Mesendoderm (in vitro differentiated cells): Measurements from ENCODE around the gene SDCCAG8.

Experiments used
- DNase-seq: peaks from one replicate; pipeline ENCODE4 v3.0.0; 2013
- H2AK5ac ChIP-seq: 2 replicates; pipeline ENCODE4 v1.6.1; 2013; ENCODE audit warnings: low read length, inconsistent platforms
- H2BK120ac ChIP-seq: 2 replicates; pipeline ENCODE4 v1.6.1; 2013; ENCODE audit warnings: low read depth, mild to moderate bottlenecking, low read length, moderate library complexity, mixed read lengths
- H2BK15ac ChIP-seq: replicated peaks from 2 replicates; pipeline ENCODE4 v1.6.1; 2013; ENCODE audit warnings: low read depth, mild to moderate bottlenecking, moderate library complexity
- H2BK5ac ChIP-seq: 2 replicates; pipeline ENCODE4 v1.6.1; 2013; ENCODE audit warnings: low read length, inconsistent platforms
- H3K18ac ChIP-seq: 2 replicates; pipeline ENCODE4 v1.6.1; 2013; ENCODE audit warnings: mild to moderate bottlenecking, low read length, mixed read lengths
- H3K23ac ChIP-seq: one replicate; pipeline ENCODE4 v1.6.1; 2013; ENCODE audit warnings: low read length
- H3K27ac ChIP-seq: 2 replicates; pipeline ENCODE4 v1.5.1; 2013; ENCODE audit warnings: low read depth, mild to moderate bottlenecking, inconsistent platforms, low read length, moderate library complexity
- H3K27me3 ChIP-seq: 2 replicates; pipeline ENCODE4 v1.6.1; 2013; ENCODE audit warnings: low read length, control low read depth, mild to moderate bottlenecking, inconsistent platforms; ENCODE audit not compliant: insufficient read depth, poor library complexity
- H3K36me3 ChIP-seq: 2 replicates; pipeline ENCODE4 v1.6.1; 2013; ENCODE audit warnings: low read length, inconsistent platforms; ENCODE audit not compliant: control insufficient read depth, insufficient read depth
- H3K4ac ChIP-seq: one replicate; pipeline ENCODE4 v1.6.1; 2013; ENCODE audit warnings: low read depth, mild to moderate bottlenecking, low read length, moderate library complexity
- H3K4me1 ChIP-seq: 2 replicates; pipeline ENCODE4 v1.6.1; 2013; ENCODE audit warnings: low read depth, low read length, inconsistent platforms; ENCODE audit not compliant: control insufficient read depth
- H3K4me2 ChIP-seq: 2 replicates; pipeline ENCODE4 v1.6.1; 2013; ENCODE audit warnings: low read length
- H3K4me3 ChIP-seq: 2 replicates; pipeline ENCODE4 v1.5.1; 2013; ENCODE audit warnings: mild to moderate bottlenecking, low read length
- H3K56ac ChIP-seq: one replicate; pipeline ENCODE4 v1.6.1; 2013; ENCODE audit warnings: low read length
- H3K79me1 ChIP-seq: 2 replicates; pipeline ENCODE4 v1.6.1; 2013; ENCODE audit warnings: low read length, inconsistent platforms
- H3K79me2 ChIP-seq: 2 replicates; pipeline ENCODE4 v1.6.1; 2013; ENCODE audit warnings: mild to moderate bottlenecking, low read length; ENCODE audit not compliant: control insufficient read depth, insufficient read depth
- H3K9ac ChIP-seq: 2 replicates; pipeline ENCODE4 v1.6.1; 2013; ENCODE audit warnings: low read length, inconsistent platforms
- H4K5ac ChIP-seq: one replicate; pipeline ENCODE4 v1.6.1; 2013; ENCODE audit warnings: low read length
- H4K8ac ChIP-seq: one replicate; pipeline ENCODE4 v1.6.1; 2013; ENCODE audit warnings: low read depth, mild to moderate bottlenecking, control low read depth, low read length, moderate library complexity
- WGBS: extraction: QIAGEN DNeasy Blood & Tissue Kit; methylation state at CpG from one replicate; pipeline ENCODE4 v1.1.7; 2013; ENCODE audit warnings: low lambda C conversion rate, missing lambda C conversion rate; ENCODE audit not compliant: insufficient coverage; ENCODE audit errors: extremely low coverage; 5-methylcytosine and 5-hydroxymethylcytosine counted together

Gene SDCCAG8

GRCh38 chr1:243487649-243488227, 231.9 kb downstream of the SDCCAG8 start:
- Histone ChIP-seq H3K18ac (no peak overlapping the region), H3K79me2 (no peaks in the 10 kb centered on the region), H4K5ac (no peak overlapping the region), H3K23ac (no peak overlapping the region), H3K79me1 (no peaks in the 10 kb centered on the region), H3K9ac (no peak overlapping the region), H3K4me3 (no peak overlapping the region), H2BK120ac (no peak overlapping the region), H2AK5ac (no peak overlapping the region), H2BK5ac (no peak overlapping the region), H3K56ac (no peak overlapping the region), H3K4ac (no peak overlapping the region), H3K27ac (no peak overlapping the region), H3K4me2 (no peak overlapping the region), H4K8ac (no peak overlapping the region), H3K36me3 (no peaks in the 10 kb centered on the region), H3K4me1 (no peaks in the 10 kb centered on the region), H3K27me3 (no peaks in the 10 kb centered on the region), H2BK15ac (no peak overlapping the region)
- WGBS: no CpG with 5 or more reads among the region's 40 CpGs
- no peak for DNase-seq

- no peaks in the 10 kb centered on the region for H3K79me2 ChIP-seq
- H3K27me3 ChIP-seq: no peaks in the 10 kb centered on the region
- H3K18ac ChIP-seq: no peak overlapping the region
- H3K9ac ChIP-seq: no peak overlapping the region
- H3K4ac ChIP-seq: no peak overlapping the region
- H4K5ac ChIP-seq: no peak overlapping the region
- H3K23ac ChIP-seq: no peak overlapping the region
- no CpG with 5 or more reads among the region's 20 CpGs for WGBS
- no peaks in the 10 kb centered on the region for H3K36me3 ChIP-seq
- H3K4me3 ChIP-seq: no peak overlapping the region
- H4K8ac ChIP-seq: no peak overlapping the region
- no peak overlapping the region for H3K27ac ChIP-seq
- H3K4me1 ChIP-seq: no peaks in the 10 kb centered on the region
- H3K56ac ChIP-seq: no peak overlapping the region
- no peak overlapping the region for H2BK120ac ChIP-seq
- no peak overlapping the region for H2BK15ac ChIP-seq
- no peak overlapping the region for H2AK5ac ChIP-seq
- no peak overlapping the region for H3K4me2 ChIP-seq
- H3K79me1 ChIP-seq: no peaks in the 10 kb centered on the region
- DNase-seq: no peak
- no peak overlapping the region for H2BK5ac ChIP-seq
Measured at GRCh38 chr1:243488459-243489157, 232.8 kb downstream of the SDCCAG8 start.

DNA sequence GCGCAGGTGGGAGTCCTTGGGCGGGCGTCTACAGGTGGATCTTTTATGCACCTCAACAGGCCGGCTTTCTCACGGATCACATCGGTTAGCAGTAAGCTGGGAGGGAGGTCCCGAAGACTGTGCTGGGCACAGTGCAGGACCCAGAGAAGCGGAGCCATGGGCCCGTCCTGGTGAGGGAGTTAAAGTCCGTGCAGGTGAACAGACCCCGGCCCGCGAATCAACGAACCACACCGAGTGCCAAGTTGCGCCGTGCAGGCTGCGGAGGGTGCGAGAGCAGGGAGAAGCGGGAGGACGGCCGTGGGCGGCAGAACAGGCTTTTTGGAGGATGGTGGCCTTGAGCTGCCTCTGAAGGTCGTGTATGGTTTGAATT, 233.3 kb downstream of the SDCCAG8 start:
- Histone ChIP-seq H3K27ac (no peak overlapping the region), H3K9ac (no peak overlapping the region), H3K23ac (no peak overlapping the region), H4K5ac (no peak overlapping the region), H2BK5ac (no peak overlapping the region), H3K79me1 (no peaks in the 10 kb centered on the region), H3K56ac (no peak overlapping the region), H3K36me3 (no peaks in the 10 kb centered on the region), H3K18ac (no peak overlapping the region), H4K8ac (no peak overlapping the region), H2BK120ac (no peak overlapping the region), H3K4ac (no peak overlapping the region), H2AK5ac (no peak overlapping the region), H3K27me3 (no peaks in the 10 kb centered on the region), H3K79me2 (no peaks in the 10 kb centered on the region), H3K4me2 (no peak overlapping the region), H3K4me1 (no peaks in the 10 kb centered on the region), H3K4me3 (no peak overlapping the region), H2BK15ac (no peak overlapping the region)
- WGBS: no CpG with 5 or more reads among the region's 24 CpGs
- no peak for DNase-seq

DNA sequence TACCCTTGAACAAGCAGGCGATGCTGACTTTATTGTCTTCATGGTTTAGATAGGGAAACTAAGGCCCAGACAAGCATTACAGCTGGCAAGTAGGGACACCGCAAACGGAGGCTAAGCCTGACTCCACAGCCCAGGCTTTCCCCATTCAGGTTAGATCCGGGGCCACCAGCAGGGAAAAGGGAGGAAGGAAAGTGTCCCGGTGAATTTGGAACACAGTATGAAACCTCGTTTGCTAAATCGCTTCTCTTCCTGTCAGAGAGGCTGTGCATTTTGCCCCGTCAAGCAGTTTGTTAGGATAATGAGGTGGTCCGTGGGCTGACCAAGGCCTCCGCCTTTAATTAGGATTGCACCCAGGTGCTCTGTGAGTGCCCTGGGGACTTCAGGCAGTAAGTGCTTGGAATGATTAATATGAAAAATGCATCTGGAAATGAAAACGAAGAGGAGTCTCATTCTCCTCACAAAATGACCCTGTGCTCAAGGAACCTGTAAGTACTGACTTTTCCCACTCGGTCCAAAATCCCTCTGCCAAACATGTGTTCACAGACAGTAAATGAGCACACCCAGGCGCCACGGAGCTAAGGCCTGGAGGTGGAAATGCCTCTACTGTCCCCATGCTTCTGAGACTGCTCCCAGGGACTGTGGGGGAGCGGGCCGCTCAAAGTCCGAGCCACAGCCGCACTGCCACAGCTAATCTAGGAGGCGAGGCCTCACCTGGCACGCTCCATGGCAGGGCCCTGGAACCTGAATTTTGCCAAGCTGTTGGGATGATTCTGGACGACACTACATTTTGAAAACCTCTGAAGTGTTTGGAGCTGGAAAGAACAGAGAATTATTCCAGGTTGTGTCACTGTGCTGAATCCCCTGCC, 234.1 kb downstream of the SDCCAG8 start:
- WGBS: no CpG with 5 or more reads among the region's 21 CpGs
- H2BK15ac ChIP-seq: no peak overlapping the region
- no peak overlapping the region for H3K18ac ChIP-seq
- no peak overlapping the region for H2AK5ac ChIP-seq
- H4K5ac ChIP-seq: no peak overlapping the region
- H2BK120ac ChIP-seq: no peak overlapping the region
- no peaks in the 10 kb centered on the region for H3K79me2 ChIP-seq
- DNase-seq: no peak
- no peak overlapping the region for H3K27ac ChIP-seq
- no peak overlapping the region for H3K4me3 ChIP-seq
- H3K56ac ChIP-seq: no peak overlapping the region
- H2BK5ac ChIP-seq: no peak overlapping the region
- H3K9ac ChIP-seq: no peak overlapping the region
- H3K23ac ChIP-seq: no peak overlapping the region
- no peaks in the 10 kb centered on the region for H3K79me1 ChIP-seq
- no peaks in the 10 kb centered on the region for H3K36me3 ChIP-seq
- no peaks in the 10 kb centered on the region for H3K4me1 ChIP-seq
- no peak overlapping the region for H4K8ac ChIP-seq
- H3K4ac ChIP-seq: no peak overlapping the region
- no peak overlapping the region for H3K4me2 ChIP-seq
- no peaks in the 10 kb centered on the region for H3K27me3 ChIP-seq

- no CpG with 5 or more reads among the region's 8 CpGs for WGBS
- no peaks in the 10 kb centered on the region for H3K79me1 ChIP-seq
- no peak overlapping the region for H3K56ac ChIP-seq
- no peak overlapping the region for H3K4me3 ChIP-seq
- H2AK5ac ChIP-seq: no peak overlapping the region
- H3K9ac ChIP-seq: no peak overlapping the region
- no peak overlapping the region for H4K5ac ChIP-seq
- H2BK15ac ChIP-seq: no peak overlapping the region
- no peak overlapping the region for H4K8ac ChIP-seq
- no peak overlapping the region for H3K4me2 ChIP-seq
- H3K36me3 ChIP-seq: no peaks in the 10 kb centered on the region
- no peak for DNase-seq
- no peaks in the 10 kb centered on the region for H3K27me3 ChIP-seq
- no peak overlapping the region for H2BK5ac ChIP-seq
- no peak overlapping the region for H3K4ac ChIP-seq
- peak overlapping the region; percentile 17 for H3K23ac ChIP-seq
- H3K79me2 ChIP-seq: no peaks in the 10 kb centered on the region
- no peak overlapping the region for H2BK120ac ChIP-seq
- H3K27ac ChIP-seq: peak overlapping the region; percentile 14
- no peak overlapping the region for H3K18ac ChIP-seq
- no peaks in the 10 kb centered on the region for H3K4me1 ChIP-seq
Measured at GRCh38 chr1:243490748-243491686, 235.2 kb downstream of the SDCCAG8 start.
